ENCODE measurements around the gene POLE2.
"Not testable (repeated sequence)": the region's sequence is repeated elsewhere in the genome, so short reads cannot be mapped to it uniquely, and the experiment has no call there.

POLE2 gene

GRCh38 chr14:49619273-49619672 is 68.7 kb downstream of the POLE2 start:
- not testable (repeated sequence) for DNase-seq (ENCODE audit: low spot score)

GRCh38 chr14:49617852-49618519 is 70.0 kb downstream of the POLE2 start:
- no peak for DNase-seq (ENCODE audit: low spot score)

- no peak for DNase-seq (ENCODE audit: low spot score)
These were observed 72.2 kb downstream of the POLE2 start for GRCh38 chr14:49615776-49616175.

GRCh38 chr14:49614196-49614595 is 73.8 kb downstream of the POLE2 start:
- no peak for DNase-seq (ENCODE audit: low spot score)

- no peak for DNase-seq (ENCODE audit: low spot score)
These were observed 75.3 kb downstream of the POLE2 start for GRCh38 chr14:49612671-49613070.

- no peak for DNase-seq (ENCODE audit: low spot score)
These were observed 75.8 kb downstream of the POLE2 start for GRCh38 chr14:49612251-49612650.

GRCh38 chr14:49607583-49607982 is 80.4 kb downstream of the POLE2 start:
- no peak for DNase-seq (ENCODE audit: low spot score)

GRCh38 chr14:49598485-49599300 is 89.3 kb downstream of the POLE2 start, which contains the start of gene LRR1:
Gene LRR1 (plus strand): TSS chr14:49598940. CDS start chr14:49599021, 81 bp downstream.
- peak; percentile 93 for DNase-seq (ENCODE audit: low spot score)

- DNase-seq (ENCODE audit: low spot score), result peak; percentile 54
These were observed 89.9 kb downstream of the POLE2 start for GRCh38 chr14:49598189-49598484.

- DNase-seq (ENCODE audit: low spot score), result no peak
These were observed 93.5 kb downstream of the POLE2 start for GRCh38 chr14:49594347-49595091.
